GM21447 (cell line): Measurements from ENCODE around the gene ARID5A.
"Not testable (repeated sequence)": the region's sequence is repeated elsewhere in the genome, so short reads cannot be mapped to it uniquely, and the experiment has no call there.

Experiments
- ATAC-seq: cut with Tn5 transposase; IDR thresholded peaks from one replicate; pipeline ENCODE4 v1.9.1; 2021; ENCODE audit not compliant: unreplicated experiment

ARID5A gene

GRCh38 chr2:96538487-96539214 is 2.1 kb downstream of the ARID5A start:
- peak; percentile 26 for ATAC-seq

- ATAC-seq: no peak
Observed at GRCh38 chr2:96539215-96539920, 2.8 kb downstream of the ARID5A start.

GRCh38 chr2:96540136-96540535 is 3.6 kb downstream of the ARID5A start:
- no peak for ATAC-seq

GRCh38 chr2:96541398-96542152 is 5.0 kb downstream of the ARID5A start:
- no peak for ATAC-seq

DNA sequence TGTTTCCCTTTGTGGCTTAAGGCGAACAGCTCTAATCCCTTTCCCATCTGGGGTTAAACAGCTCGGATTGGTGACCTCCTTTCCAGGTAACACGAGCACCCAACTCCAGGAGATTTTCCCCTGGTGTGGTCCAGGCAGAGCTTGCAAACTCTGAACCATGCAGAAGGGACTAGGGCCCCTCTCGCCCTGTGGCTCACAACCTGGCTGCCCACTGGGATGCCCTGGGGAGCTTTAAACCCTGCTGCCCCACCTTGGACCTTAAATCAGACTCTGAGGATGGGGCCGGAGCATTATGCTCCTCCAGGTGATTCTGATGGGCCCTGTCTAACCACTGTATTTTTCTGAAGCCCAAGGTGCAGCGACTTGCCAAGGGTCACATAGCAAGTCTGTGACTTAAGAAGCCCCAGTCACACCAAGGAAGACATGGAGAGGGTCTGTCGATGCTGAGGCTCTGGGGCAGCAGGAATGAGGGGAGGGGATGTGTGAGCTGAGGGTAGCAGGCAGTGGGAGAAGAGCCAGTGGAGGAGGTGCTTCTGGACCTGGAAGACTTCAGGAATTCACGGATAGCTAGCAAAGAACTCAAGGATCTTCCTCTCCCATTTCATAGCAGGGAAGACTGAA is 5.9 kb downstream of the ARID5A start:
- ATAC-seq: no peak

- ATAC-seq: no peak
Observed at GRCh38 chr2:96546321-96546720, 9.8 kb downstream of the ARID5A start.

DNA sequence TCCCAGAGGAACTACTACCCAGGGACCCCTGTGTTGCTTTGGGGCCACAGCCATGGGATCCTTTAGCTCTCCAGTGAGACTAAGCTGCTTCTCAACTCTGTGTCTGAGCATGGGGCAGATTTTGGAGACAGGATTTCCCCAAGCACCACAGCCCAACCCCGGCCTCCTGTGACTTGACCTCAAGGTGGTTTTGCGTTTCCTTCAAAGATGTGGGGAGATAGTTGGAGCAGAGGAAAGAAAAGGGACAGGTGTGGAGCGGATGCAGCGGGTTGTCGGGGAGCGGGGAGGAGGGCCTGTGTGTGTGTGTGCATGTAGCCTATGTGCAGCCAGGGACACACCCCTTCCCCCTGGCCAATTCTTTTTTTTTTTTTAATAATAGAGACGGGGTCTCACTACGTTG is 10.2 kb downstream of the ARID5A start:
- ATAC-seq: no peak

- no peak for ATAC-seq
Observed at GRCh38 chr2:96547203-96547641, 10.7 kb downstream of the ARID5A start.

- no peak for ATAC-seq
Observed at GRCh38 chr2:96547731-96548171, 11.2 kb downstream of the ARID5A start.

- no peak for ATAC-seq
Observed at GRCh38 chr2:96548558-96549465, 12.3 kb downstream of the ARID5A start.

DNA sequence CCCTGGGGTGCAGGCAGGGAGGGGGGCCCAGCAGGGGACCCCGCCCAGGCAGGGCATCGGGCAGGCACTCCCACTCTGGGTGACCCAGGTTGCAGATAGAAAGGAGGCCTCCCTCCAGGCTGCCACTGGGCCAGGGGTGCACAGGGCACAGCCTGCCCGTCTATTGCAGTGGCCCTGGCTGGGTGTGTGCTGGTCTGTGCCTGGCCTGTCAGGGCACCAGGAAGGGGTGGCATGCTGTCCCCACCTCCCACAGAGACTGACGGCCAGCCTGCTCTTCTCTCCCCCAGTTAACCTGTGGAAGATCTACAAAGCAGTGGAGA is 12.9 kb downstream of the ARID5A start:
- no peak for ATAC-seq

DNA sequence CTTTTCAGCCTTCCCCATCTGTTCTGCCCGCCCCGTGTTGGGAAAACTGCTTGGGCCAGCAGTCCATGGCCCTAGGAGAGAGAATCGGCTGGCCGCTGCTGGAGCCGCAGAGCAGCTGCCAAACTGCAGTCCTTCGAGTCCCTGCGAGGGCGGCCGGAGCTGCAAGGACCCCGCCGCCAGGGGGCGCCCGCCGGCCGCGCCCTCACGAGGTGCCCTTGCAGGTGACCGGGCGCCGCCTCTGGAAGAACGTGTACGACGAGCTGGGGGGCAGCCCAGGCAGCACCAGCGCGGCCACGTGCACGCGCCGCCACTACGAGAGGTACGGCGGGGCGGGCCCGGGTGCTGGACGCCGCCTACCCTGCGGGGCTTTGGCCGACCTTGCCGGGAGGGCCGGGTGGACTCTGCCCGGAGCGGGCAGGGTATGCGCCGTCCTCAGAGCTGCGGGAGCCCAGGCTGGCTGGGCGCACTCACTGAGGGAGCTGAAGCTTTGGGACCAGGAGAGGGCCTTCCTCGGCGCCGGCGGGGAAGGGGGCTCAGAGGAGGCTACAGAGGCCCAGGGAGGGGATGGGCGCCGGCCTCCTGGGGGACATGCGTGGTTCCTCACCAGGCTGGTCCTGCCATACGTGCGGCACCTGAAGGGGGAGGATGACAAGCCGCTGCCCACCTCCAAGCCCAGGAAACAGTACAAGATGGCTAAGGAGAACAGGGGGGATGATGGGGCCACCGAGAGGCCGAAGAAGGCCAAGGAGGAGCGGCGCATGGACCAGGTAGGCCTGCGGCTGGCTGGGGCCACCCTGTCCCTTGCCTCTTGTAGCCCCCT is 13.6 kb downstream of the ARID5A start:
- no peak for ATAC-seq

- no peak for ATAC-seq
Observed at GRCh38 chr2:96550787-96551604, 14.4 kb downstream of the ARID5A start.

- ATAC-seq: no peak
Observed at GRCh38 chr2:96551605-96552314, 15.2 kb downstream of the ARID5A start.

DNA sequence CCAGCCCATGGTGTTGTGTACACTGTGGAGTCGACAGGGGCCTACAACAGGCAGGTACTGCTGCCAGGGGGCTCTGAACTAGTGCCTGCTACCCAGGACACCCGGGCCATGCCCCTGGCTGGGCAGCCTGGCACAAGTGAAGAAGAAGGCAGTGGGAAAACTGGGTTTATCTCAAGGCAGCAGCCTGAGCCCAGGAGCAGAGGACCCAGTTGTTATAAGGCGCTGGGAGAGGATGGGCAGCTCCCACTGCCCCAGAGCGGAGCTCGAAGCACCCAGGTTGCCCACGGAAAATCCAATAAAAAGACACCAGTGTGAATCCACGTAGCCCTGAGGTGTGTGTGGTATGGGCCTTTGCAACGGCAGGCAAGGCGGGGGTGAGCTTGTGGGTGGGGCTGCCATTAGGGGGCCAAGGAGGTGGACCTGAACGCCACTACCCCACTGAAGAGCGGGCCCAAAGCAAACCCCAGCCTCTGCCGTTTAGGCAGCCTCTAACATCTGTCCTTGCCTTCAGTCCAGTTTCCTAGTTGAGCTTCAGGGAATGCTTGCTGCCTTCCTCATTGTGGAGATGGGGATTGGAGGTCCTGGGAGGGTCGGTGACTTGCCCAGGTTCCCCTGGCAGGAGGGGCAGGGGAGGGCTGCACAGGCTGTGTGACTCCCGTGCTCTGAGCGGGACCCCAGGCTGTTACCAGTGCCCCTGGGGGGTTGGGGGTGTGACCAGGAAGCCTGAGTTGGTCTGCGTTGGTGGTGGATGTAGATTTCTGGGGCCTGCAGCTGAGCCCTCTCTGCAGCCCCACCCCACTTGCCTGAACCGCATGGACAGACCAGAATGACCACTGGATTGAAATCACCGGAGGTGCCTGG is 16.0 kb downstream of the ARID5A start:
- ATAC-seq: no peak

- no peak for ATAC-seq
Observed at GRCh38 chr2:96553176-96553956, 16.8 kb downstream of the ARID5A start.

GRCh38 chr2:96553957-96554292 is 17.4 kb downstream of the ARID5A start:
- ATAC-seq: not testable (repeated sequence)
